ENCODE data around the gene CHRNB1. TPM values are rescaled to one million over a fixed set of nuclear protein-coding genes. Genes with fewer than 3 reads are reported as not detected.

CHRNB1 gene
- total RNA-seq, 4 donors from 2014 or later = 2.4 to 10.4 (median 9.8) TPM

DNA sequence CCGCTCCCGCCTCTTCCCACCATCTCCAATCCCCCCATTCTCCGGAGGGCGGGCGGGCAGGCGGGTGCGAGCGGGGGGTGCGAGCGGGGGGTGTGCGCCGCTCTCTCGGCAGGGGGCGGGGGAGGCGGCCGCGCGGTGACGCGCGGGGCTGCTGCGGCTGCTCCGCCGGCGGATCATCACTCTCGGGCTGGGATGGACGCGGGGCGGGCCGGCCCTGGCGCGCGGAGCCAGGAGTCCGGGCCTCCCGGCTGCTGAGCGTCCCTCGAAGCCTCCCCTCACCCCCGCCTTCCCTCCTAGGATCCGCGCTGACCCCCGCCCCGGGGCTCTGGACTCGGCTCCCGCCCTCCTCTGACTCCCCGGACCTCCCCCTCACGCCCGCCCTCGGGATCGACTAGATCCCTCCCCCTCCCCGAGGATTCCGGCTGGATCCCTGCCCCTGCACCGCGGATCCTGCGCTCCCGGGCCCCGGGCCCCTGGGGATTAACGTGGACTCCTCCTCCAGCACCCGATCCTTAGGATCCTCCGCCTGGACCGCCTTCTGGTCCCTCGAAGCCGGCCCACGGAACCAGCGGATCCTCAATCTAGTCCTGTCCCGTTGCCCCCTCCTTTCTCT, 40.0 kb upstream of the CHRNB1 start:
- TF ChIP-seq, protein P1, sequence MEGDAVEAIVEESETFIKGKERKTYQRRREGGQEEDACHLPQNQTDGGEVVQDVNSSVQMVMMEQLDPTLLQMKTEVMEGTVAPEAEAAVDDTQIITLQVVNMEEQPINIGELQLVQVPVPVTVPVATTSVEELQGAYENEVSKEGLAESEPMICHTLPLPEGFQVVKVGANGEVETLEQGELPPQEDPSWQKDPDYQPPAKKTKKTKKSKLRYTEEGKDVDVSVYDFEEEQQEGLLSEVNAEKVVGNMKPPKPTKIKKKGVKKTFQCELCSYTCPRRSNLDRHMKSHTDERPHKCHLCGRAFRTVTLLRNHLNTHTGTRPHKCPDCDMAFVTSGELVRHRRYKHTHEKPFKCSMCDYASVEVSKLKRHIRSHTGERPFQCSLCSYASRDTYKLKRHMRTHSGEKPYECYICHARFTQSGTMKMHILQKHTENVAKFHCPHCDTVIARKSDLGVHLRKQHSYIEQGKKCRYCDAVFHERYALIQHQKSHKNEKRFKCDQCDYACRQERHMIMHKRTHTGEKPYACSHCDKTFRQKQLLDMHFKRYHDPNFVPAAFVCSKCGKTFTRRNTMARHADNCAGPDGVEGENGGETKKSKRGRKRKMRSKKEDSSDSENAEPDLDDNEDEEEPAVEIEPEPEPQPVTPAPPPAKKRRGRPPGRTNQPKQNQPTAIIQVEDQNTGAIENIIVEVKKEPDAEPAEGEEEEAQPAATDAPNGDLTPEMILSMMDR (IDR thresholded peaks at IDR 0.05; ENCODE audit: low read depth) = no peak

DNA sequence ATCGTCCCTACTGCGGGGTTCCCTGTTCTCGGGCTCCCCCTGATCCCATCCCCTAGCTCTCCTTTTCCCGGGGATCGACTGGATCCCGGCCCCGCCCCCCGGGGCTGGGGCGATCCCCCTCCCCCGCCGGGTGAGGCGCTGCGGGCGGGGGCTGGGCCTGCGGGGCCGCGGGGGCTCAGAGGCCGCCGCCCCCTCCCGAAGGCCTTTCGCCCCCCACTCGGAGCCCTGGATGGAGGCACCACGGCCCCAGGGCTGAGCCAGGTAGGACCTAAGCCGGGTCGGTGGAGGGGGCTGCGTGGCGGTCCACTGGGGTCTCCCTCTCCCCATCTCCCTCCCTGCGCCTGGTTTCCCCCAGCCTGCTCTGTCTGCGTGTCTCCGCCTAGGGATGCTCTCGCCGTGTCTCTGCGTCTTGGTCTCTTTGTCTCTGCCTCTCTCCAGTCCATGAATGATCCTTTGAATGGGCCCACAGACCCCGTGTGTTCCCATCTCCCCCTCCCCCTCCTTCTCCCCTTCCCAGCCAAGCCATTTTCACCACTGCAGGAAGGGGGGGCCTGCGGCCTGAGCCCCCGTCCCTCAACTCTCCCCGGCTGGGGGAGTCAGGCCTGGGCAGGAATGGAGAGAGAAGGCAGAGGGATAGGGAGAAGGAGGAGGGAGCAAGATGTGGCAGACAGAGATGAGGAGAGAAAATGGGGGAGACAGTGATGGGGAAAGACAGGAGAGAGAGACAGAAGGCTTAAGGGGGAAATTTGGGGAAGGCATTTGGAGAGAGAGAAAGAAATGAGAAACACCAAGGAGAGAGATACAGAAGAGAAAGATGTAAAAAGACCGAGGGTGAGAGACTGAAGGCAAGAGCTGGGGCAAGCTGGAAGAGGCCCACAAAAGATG, 39.3 kb upstream of the CHRNB1 start:
- TF ChIP-seq, protein P1 (IDR thresholded peaks at IDR 0.05; ENCODE audit: low read depth) = no peak

DNA sequence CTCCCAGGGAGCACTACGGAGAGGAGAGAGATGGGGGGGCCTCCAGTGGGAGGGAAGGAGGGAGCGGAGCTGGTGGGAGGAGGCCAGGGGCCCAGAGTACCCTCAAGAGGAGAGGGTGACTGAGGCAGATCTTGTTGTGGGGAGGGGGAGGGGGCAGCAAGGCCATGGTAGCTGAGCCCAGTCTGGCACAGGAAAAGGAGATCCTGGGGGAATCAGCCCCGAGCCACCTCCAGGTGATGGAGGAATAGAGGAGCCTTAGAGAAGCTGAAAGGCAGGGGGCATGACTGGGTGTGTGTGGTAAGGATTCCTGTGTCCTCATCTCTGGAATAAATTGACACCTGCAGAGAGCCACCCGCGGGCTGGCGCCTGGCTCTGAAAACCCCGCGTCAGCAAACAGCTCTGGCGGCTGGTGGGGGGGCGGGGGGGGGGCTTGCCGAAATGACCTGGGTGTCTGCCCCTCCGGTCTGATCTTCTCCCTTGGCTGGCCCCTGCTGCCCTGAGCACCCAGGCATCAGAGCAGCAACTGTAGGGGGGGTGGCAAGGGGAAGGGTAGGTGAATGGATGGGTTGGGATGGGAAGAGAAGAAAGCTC, 38.5 kb upstream of the CHRNB1 start:
- TF ChIP-seq, protein P1 (IDR thresholded peaks at IDR 0.05; ENCODE audit: low read depth) = no peak

GRCh38 chr17:7407082-7407481, 37.8 kb upstream of the CHRNB1 start:
- TF ChIP-seq, protein P1 (IDR thresholded peaks at IDR 0.05; ENCODE audit: low read depth) = no peak

DNA sequence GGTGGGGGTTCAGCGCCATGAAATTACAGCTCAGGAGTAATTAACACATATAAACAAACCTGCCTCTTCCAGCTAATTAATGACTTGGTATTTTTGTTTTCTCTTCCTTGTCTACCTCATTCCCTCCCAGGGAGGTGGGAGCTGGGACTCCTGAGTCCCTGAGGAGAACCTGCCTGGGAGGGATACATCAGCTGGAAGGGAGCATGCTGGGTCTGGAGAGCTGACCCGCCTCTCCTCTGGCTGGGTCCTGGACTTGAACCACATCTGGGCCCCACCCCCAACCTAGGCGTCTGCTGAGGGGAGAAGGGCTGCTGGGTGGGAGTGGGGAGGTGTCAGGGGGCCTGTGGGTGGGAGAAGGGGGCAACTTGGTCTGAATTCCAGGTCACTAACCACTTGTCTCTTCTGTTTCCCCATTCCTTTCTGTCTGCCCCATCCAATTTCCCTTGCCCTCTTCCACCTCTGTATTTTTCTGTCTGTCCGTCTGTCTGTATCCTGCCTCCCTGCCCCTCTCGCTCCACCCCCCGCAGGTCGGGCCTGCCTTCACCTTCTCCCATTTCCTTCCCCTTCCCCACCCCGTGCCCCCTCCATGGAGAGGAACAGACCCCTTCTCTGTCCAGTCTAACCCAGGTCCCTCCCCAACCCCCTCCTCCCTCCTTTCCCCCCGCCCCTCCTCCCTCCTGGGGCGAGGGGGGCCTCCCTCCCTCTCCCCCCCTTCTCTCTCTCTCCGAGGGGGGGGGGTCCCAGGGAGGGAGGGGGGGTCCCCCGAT, 37.2 kb upstream of the CHRNB1 start, which contains the start of gene NLGN2:
TSS of gene NLGN2 (plus strand) at position 361 of the 767 bp plus-strand sequence. CDS start 411 bp downstream, outside the sequence.
- TF ChIP-seq, protein P1 (IDR thresholded peaks at IDR 0.05; ENCODE audit: low read depth) = no peak

GRCh38 chr17:7408252-7408727, 36.6 kb upstream of the CHRNB1 start:
- TF ChIP-seq, protein P1 (IDR thresholded peaks at IDR 0.05; ENCODE audit: low read depth) = no peak
